ENCODE data around the gene RESP18.

RESP18 gene

GRCh38 chr2:219281588-219281987, 51.0 kb downstream of the RESP18 start:
- intact Hi-C loops (cut with DNase I) = no loop called here
- peak in 2 of 10 donors; percentile 47 to 73 for DNase-seq

DNA sequence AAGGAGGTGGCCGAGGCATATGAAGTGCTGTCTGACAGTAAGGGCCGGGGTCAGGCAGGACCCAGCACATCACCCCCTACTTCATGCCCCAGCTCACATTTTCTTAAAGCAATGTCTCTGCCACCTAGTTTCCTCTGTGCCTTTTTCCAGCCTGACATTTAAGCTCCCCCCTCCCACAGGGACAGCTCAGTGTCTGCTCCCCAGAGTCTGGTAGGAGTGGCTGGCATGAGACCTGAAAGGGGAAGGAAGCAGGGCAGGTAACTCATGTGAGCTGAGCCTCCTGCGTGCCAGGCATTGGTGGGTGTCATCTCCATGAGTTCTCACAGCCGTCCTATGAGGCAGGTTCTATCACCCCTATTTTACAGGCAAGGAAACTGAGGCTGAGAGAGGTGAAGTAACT, 51.9 kb downstream of the RESP18 start:
- DNase-seq = no peak
- intact Hi-C loops (cut with DNase I) = no loop called here

DNA sequence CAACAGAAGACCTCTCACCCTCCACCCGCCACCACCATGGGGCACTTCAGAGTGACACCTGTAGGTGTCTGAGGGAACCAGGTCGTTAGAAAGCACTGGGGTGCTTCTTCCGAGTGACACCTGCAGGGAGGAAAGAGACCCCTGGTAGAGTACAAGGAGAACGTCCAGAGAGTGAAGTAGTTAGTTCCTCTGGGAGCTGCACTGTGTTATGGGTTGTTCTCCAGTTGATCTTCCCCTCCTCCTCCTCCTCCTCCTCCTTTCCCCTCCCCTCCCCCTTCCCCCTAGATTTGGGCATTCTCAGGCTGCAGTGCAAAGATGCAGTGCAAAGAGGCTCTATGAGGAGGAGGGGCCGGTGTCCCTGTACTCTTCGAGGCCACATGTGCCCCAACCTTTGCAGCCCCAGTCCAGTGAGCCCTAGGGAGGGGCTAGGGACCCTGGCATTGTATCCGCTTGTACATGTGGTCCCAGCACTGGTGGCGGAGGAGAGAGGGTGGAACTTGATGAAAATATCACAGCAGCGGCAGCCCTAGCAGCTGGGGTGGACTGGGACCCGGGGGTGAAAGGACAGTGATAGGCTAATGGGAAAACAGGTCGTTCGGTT, 52.5 kb downstream of the RESP18 start:
- intact Hi-C loops (cut with DNase I) = loop anchor here (2.0 to 5.0 kb wide), 2 partner anchors 103 to 107 kb away; partner anchors contain the start of genes CNPPD1 and DNPEP

DNA sequence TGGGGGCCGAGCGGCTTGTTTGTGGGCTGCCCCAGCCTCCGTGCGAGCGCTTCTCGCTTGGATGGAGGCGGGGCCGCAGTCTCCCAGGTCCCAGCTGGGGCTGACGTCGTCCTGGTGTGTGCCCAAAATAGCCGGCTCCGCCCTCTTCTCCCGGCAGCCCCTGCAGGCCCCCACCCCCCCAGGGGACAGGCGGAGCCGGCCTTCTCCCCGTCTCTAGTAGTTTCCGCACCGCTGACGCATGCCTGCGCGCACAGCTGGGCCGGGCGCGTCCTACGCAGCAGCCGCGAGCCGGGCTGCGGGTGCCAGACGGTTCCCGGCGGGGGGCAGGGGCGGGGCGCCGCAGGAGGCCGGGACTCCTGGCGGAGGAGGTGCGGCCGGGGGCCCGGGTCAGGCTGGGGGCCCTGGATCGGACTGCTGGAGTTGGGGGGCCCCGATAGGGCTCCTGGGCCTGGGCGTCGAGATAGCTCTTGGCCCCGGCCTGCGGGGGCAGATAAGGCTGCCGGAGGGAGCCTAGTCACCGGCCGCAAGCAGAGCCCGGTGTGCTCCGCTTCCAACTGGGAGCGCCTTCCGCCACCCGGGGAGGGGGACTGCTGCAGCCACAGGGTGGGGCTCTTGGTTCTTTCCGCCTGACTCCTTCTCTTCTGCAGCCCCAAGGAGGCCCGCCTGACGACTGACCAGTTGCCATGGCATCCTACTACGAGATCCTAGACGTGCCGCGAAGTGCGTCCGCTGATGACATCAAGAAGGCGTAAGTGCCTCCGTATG, 53.2 kb downstream of the RESP18 start, which contains the start of gene DNAJB2:
TSS of gene DNAJB2 (plus strand) at position 216 of the 765 bp plus-strand sequence. CDS start at position 684, 468 bp downstream.
- peak; percentile 98 to 100 (median 99) for DNase-seq
- intact Hi-C loops (cut with DNase I) = loop anchor here (2.0 to 5.0 kb wide), 2 partner anchors 103 to 108 kb away; partner anchors contain the start of genes CNPPD1 and DNPEP

More for the DNA sequence above, 52.5 kb downstream of the RESP18 start:
- DNase-seq = peak in 1 of 10 donors; percentile 67

GRCh38 chr2:219278655-219279150, 53.8 kb downstream of the RESP18 start:
- intact Hi-C loops (cut with DNase I) = loop anchor here (2.0 to 5.0 kb wide), 2 partner anchors 102 to 109 kb away; partner anchors contain the start of genes CNPPD1 and DNPEP
- DNase-seq = no peak

DNA sequence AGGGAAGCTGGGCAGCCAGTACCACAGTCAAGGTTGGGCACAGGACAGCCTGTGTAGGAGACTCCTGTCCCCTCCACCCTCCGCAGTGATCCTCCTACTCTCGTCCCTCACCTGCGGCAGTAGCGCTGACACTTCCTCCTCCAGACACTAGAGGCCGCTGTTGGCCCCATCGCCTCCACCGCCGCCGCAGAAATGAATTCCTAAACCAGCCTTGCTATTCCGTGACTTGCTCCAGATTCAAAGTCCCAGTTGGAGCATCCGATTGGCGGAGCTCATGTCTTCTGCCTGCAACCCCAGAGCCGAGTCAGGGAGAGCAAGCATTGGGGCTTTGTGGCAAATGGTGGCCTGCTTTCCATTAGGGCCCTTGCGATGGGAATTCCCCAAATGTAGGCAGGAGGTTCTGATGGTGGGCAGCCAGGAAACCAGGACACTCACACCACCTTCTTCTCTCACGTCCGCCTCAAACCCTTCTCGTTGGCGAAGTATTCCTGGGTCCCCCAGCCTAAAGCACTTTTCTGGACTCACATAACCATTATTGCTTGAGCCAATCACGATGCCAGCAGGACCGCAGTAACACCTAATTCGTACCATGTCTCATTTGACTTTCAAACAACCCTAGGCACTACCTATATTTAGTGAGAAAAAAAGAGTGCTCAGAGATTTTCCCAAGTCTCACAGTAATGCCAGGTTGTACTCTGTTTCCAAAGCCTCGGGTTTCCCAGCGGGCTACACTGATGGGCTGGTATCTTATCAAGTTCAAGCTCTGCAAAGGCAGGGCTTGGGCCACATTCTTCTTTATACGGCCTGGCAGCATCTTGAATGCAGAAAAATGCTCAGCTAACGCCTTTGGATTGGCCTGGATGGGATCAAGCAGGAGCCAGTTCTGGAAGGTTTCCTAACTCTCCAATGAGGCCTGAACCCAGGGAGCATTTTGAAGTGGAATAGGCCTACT, 54.6 kb downstream of the RESP18 start:
- peak; percentile 79 to 98 (median 88) for DNase-seq
- intact Hi-C loops (cut with DNase I) = loop anchor here (1.0 to 5.0 kb wide), 3 partner anchors 20 to 109 kb away; partner anchors contain the start of genes CNPPD1 and DNPEP

Measured in posterior cingulate gyrus (tissue), 11 donors.